ENCODE results near the gene VTI1A. TPM values are rescaled to one million over a fixed set of nuclear protein-coding genes. Genes with fewer than 3 reads are reported as not detected.

VTI1A gene
- total and polyA plus RNA-seq, 2 of the 13 experiments (the other 11 are each of a cell fraction or from before 2014, with no cell fraction given) = 11.7 to 32.7 TPM

DNA sequence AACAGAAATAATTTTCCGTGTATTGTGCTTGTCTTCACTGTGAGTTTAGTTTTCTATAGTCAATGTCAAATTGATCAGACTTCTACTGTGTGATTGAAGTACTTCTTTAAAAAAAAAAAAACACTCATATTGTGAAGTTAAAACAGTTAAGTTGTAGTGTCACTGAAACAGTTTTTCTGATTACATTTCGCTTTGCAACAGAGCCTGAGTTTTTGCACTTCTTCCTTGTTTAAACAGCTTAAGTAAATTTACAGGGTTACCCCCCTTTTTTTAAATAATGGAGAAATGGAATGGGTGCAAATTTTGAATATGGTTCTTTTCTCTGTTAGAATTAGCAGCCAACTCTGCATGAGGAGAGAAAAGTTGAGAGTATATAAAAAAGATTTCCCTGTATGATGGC lies 117.3 kb downstream of the VTI1A start (continued):
- TF ChIP-seq, protein P1, sequence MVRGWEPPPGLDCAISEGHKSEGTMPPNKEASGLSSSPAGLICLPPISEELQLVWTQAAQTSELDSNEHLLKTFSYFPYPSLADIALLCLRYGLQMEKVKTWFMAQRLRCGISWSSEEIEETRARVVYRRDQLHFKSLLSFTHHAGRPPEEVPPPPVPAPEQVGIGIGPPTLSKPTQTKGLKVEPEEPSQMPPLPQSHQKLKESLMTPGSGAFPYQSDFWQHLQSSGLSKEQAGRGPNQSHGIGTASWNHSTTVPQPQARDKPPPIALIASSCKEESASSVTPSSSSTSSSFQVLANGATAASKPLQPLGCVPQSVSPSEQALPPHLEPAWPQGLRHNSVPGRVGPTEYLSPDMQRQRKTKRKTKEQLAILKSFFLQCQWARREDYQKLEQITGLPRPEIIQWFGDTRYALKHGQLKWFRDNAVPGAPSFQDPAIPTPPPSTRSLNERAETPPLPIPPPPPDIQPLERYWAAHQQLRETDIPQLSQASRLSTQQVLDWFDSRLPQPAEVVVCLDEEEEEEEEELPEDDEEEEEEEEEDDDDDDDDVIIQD (CRISPR knock-in tag; IDR thresholded peaks at IDR 0.05; ENCODE audit: low read depth) = no peak
- TF ChIP-seq BHLHE40 (IDR thresholded peaks at IDR 0.05; ENCODE audit: low read length) (no peak), TBX2 (CRISPR knock-in tag; IDR thresholded peaks at IDR 0.05; ENCODE audit: borderline replicate concordance) (no peak), NFE2 (CRISPR knock-in tag; IDR thresholded peaks at IDR 0.05) (no peak), FOXP1 (IDR thresholded peaks at IDR 0.05) (no peak), FOXP1 (CRISPR knock-in tag; IDR thresholded peaks at IDR 0.05) (peak; percentile 71; the same call in 1 of the 2 replicates), ZSCAN30 (CRISPR knock-in tag; IDR thresholded peaks at IDR 0.05) (no peak), RFX1 (IDR thresholded peaks at IDR 0.05) (no peak), MEIS1 (CRISPR knock-in tag; IDR thresholded peaks at IDR 0.05; ENCODE audit: borderline replicate concordance) (no peak), SMAD1 (CRISPR knock-in tag; IDR thresholded peaks at IDR 0.05; ENCODE audit: borderline replicate concordance, low read depth) (no peak), HOXA5 (CRISPR knock-in tag; IDR thresholded peaks at IDR 0.05) (no peak), BORCS8-MEF2B (CRISPR knock-in tag; IDR thresholded peaks at IDR 0.05) (no peak)
- TF ChIP-seq, protein P2, sequence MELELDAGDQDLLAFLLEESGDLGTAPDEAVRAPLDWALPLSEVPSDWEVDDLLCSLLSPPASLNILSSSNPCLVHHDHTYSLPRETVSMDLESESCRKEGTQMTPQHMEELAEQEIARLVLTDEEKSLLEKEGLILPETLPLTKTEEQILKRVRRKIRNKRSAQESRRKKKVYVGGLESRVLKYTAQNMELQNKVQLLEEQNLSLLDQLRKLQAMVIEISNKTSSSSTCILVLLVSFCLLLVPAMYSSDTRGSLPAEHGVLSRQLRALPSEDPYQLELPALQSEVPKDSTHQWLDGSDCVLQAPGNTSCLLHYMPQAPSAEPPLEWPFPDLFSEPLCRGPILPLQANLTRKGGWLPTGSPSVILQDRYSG (CRISPR knock-in tag; IDR thresholded peaks at IDR 0.05) = no peak
- TF ChIP-seq, protein P3, sequence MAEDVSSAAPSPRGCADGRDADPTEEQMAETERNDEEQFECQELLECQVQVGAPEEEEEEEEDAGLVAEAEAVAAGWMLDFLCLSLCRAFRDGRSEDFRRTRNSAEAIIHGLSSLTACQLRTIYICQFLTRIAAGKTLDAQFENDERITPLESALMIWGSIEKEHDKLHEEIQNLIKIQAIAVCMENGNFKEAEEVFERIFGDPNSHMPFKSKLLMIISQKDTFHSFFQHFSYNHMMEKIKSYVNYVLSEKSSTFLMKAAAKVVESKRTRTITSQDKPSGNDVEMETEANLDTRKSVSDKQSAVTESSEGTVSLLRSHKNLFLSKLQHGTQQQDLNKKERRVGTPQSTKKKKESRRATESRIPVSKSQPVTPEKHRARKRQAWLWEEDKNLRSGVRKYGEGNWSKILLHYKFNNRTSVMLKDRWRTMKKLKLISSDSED (CRISPR knock-in tag; IDR thresholded peaks at IDR 0.05) = no peak
- TF ChIP-seq, protein P4, sequence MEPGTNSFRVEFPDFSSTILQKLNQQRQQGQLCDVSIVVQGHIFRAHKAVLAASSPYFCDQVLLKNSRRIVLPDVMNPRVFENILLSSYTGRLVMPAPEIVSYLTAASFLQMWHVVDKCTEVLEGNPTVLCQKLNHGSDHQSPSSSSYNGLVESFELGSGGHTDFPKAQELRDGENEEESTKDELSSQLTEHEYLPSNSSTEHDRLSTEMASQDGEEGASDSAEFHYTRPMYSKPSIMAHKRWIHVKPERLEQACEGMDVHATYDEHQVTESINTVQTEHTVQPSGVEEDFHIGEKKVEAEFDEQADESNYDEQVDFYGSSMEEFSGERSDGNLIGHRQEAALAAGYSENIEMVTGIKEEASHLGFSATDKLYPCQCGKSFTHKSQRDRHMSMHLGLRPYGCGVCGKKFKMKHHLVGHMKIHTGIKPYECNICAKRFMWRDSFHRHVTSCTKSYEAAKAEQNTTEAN (CRISPR knock-in tag; conservative IDR thresholded peaks at IDR 0.05) = peak; percentile 45; the same call in 1 of the 2 replicates
- TF ChIP-seq, protein P5, sequence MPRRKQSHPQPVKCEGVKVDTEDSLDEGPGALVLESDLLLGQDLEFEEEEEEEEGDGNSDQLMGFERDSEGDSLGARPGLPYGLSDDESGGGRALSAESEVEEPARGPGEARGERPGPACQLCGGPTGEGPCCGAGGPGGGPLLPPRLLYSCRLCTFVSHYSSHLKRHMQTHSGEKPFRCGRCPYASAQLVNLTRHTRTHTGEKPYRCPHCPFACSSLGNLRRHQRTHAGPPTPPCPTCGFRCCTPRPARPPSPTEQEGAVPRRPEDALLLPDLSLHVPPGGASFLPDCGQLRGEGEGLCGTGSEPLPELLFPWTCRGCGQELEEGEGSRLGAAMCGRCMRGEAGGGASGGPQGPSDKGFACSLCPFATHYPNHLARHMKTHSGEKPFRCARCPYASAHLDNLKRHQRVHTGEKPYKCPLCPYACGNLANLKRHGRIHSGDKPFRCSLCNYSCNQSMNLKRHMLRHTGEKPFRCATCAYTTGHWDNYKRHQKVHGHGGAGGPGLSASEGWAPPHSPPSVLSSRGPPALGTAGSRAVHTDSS (CRISPR knock-in tag; conservative IDR thresholded peaks at IDR 0.05) = no peak
- TF ChIP-seq, protein P6, sequence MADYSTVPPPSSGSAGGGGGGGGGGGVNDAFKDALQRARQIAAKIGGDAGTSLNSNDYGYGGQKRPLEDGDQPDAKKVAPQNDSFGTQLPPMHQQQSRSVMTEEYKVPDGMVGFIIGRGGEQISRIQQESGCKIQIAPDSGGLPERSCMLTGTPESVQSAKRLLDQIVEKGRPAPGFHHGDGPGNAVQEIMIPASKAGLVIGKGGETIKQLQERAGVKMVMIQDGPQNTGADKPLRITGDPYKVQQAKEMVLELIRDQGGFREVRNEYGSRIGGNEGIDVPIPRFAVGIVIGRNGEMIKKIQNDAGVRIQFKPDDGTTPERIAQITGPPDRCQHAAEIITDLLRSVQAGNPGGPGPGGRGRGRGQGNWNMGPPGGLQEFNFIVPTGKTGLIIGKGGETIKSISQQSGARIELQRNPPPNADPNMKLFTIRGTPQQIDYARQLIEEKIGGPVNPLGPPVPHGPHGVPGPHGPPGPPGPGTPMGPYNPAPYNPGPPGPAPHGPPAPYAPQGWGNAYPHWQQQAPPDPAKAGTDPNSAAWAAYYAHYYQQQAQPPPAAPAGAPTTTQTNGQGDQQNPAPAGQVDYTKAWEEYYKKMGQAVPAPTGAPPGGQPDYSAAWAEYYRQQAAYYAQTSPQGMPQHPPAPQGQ (CRISPR knock-in tag; IDR thresholded peaks at IDR 0.05; ENCODE audit: borderline replicate concordance) = no peak
- TF ChIP-seq, protein P7, sequence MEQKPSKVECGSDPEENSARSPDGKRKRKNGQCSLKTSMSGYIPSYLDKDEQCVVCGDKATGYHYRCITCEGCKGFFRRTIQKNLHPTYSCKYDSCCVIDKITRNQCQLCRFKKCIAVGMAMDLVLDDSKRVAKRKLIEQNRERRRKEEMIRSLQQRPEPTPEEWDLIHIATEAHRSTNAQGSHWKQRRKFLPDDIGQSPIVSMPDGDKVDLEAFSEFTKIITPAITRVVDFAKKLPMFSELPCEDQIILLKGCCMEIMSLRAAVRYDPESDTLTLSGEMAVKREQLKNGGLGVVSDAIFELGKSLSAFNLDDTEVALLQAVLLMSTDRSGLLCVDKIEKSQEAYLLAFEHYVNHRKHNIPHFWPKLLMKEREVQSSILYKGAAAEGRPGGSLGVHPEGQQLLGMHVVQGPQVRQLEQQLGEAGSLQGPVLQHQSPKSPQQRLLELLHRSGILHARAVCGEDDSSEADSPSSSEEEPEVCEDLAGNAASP (CRISPR knock-in tag; IDR thresholded peaks at IDR 0.05; ENCODE audit: borderline replicate concordance) = no peak

All from HepG2 (cell line).